SH-SY5Y (cell line): ENCODE measurements around the gene CDR2.

ENCODE experiments used
- GATA2 ChIP-seq: IDR thresholded peaks from 2 replicates; pipeline ENCODE4 v1.6.1; 2011; ENCODE audit warnings: mild to moderate bottlenecking, low read depth, low read length
- GATA3 ChIP-seq: IDR thresholded peaks from 2 replicates; pipeline ENCODE4 v1.6.1; 2011; ENCODE audit warnings: low read depth, mild to moderate bottlenecking, low read length, moderate library complexity

GRCh38 chr16:22356930-22357634 lies 17.3 kb downstream of the CDR2 start:
- TF ChIP-seq GATA2 (no peak), GATA3 (no peak)
